ENCODE results near the gene OR2T35.

DNA sequence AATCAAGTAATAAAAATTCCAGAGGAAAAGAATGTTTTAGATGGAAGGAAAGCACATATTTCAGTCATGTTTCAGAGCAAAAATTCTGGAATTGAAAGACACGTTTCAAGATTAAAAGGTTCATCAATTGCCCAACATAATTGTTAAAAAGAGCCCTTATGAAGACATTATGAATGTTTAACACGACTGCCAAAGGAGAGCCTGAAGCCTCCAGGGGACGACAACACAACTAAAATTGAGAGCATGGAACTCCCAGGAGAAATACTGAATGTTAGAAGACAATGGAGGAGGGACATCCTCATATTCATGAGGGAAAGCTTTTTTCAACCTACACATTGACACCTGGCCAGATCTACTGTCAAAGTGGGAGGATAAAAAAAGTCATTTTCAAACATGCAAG is 26.2 kb downstream of the OR2T35 start:
- TF ChIP-seq CTCF (IDR thresholded peaks at IDR 0.05), result peak; percentile 95
- no peak for TF ChIP-seq ZFX (IDR thresholded peaks at IDR 0.05; ENCODE audit: borderline replicate concordance)
